ENCODE measurements around the gene ZDHHC8. TPM values are rescaled to one million over a fixed set of nuclear protein-coding genes. Genes with fewer than 3 reads are reported as not detected.

The ZDHHC8 gene
- total RNA-seq, 2 experiments from 2014 or later = 46.3 to 46.5 TPM

DNA sequence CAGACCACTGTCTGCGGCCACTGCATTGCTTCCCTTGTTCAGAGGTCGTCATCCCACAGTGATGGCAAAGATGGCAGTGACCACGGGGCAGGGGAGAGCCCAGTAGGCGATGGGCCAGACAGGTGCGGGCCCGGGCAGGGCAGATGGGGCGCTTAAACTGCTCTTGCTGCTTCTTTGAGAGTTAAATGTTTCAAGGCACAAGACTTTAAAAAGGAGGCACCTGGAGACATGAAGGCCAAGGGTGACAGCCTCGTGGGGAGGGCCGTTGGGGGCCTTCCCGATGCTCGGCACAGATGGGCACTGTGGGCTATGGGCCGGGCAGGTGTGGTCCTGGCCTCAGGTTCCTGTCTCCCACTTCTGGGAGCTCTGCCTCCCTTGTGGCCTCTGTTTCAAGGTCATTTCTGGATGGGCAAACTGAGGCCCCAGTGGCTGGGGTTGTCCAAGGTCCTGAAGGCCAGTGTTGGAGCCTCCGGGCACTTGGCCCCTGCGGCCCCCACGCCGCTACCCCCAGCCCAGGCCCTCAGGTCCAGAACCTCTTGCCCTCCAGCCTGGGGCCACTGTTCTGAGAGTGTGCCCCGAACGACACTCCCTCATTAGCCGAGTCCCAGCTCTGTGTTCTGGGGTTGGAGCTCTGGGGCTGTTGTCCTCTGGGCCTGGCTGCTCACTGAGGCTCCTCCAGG lies 36.2 kb downstream of the ZDHHC8 start:
- Mint-ChIP-seq H3K4me1 (ENCODE audit: low read depth) (no peaks in the 10 kb centered on the region), H3K36me3 (no peaks in the 10 kb centered on the region), H3K4me3 (no peak overlapping the region), H3K27me3 (no peaks in the 10 kb centered on the region), H3K9me3 (peaks cover 2% of the 10 kb centered on the region), H3K27ac (no peak overlapping the region)
- POLR2A ChIA-PET = no interaction called here
- CTCF ChIA-PET = no interaction called here
- intact Hi-C loops (cut with micrococcal nuclease) = no loop called here
- no peak for DNase-seq

DNA sequence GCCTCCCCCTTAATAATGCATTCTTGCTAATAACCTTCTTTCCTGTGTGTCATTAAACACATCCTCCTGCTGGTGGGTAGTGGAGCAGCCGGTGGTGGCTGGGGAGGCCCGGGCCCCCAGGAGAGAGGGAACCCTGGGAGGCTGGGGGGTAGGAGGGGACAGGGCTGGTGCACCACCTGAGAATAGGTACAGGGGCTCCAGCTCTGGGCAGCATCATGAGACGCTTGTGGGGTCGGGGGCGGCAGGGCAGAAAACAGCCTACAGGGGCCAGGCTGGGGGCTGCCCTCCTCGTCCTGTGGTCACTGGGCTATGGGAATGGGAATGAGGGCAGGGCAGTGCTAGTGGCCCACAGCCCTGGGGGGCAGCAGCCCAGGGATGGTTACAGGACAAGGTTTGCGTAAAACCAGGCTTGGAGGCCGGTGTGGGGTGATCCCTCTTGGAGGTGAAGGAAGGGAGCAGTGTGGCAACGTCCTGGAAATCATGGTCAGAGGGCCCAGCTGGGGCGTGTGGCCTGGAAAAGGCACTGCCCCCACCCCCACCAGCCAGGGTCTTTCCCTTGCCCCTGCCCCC lies 37.7 kb downstream of the ZDHHC8 start:
- H3K27ac Mint-ChIP-seq = no peak overlapping the region
- ChIA-PET POLR2A (no interaction called here), CTCF (interaction anchor here (1.0 kb wide), 1 partner anchor 12 kb away, joined by 3 read pairs; no protein-coding TSS in a partner anchor)
- H3K36me3 Mint-ChIP-seq = no peaks in the 10 kb centered on the region
- peaks cover under 1% of the 10 kb centered on the region for H3K9me3 Mint-ChIP-seq
- intact Hi-C loops (cut with micrococcal nuclease) = no loop called here
- H3K4me1 Mint-ChIP-seq (ENCODE audit: low read depth) = no peaks in the 10 kb centered on the region
- H3K4me3 Mint-ChIP-seq = no peak overlapping the region
- no peaks in the 10 kb centered on the region for H3K27me3 Mint-ChIP-seq
- no peak for DNase-seq

DNA sequence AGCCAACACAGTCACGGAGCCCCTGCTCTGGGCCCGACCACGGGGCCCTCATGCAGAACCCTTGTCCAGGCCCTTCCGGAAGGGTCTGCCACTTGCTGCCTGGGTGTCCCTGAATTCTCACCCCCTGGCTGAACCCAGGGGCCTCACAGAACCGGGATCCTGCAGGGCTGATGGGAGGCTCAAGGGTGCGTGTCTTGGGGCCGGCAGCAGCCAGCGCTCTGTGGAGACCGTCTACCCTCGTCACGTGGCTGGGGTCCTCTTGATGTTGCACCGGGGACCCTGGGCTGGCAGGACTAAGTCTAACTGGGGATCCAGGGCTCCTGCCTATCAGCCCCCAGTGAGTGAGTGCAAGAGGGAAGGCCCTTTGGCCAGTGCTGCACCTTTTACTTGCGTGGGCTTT lies 38.6 kb downstream of the ZDHHC8 start:
- Mint-ChIP-seq H3K4me1 (ENCODE audit: low read depth) (no peaks in the 10 kb centered on the region), H3K4me3 (no peak overlapping the region), H3K36me3 (no peaks in the 10 kb centered on the region), H3K27me3 (no peaks in the 10 kb centered on the region), H3K27ac (no peak overlapping the region), H3K9me3 (no peaks in the 10 kb centered on the region)
- CTCF ChIA-PET = no interaction called here
- DNase-seq = no peak
- intact Hi-C loops (cut with micrococcal nuclease) = no loop called here
- POLR2A ChIA-PET = no interaction called here

DNA sequence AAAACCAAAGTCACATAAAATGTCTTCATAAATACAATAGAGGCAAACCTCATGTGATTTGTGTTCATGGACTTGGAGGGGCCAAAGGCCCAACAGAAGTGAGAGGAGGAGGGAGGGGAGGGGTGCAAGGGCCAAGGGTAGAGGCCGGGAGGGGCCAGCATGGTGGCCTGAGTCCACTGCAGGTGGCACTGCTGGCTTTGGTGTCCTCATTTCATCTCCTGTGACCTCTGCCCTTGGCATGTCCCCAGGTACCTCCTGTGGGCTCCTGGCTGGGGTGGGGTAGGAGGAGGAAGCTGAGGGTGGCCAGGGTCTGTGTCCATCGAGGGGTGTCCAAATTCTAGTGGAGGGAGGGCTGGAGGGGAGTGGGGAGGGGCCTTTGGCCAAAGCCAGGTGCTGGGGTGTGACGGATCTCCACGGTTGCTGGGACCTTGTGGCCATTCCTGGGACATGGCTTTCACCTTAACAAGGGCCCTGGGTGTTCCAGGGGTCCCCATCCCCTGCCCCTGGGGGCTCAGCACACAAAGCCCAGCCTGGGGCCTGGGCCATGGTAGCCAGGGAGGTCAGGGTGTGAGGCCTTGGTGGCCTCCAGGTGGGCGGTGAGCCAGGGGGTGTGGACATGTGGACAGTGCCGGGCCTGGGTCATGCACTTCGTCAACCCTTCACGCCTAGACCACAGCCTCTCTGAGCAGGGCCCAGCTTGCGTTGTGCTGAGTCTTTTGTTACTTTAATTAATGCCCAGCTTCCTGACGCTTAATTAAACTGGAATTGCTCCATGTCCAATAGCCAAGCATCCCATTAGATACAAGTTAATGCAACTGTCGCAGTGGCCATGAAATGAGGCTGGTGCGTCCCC lies 39.9 kb downstream of the ZDHHC8 start:
- H3K9me3 Mint-ChIP-seq = no peaks in the 10 kb centered on the region
- no peak overlapping the region for H3K4me3 Mint-ChIP-seq
- ChIA-PET POLR2A (no interaction called here), CTCF (no interaction called here)
- H3K36me3 Mint-ChIP-seq = no peaks in the 10 kb centered on the region
- H3K27ac Mint-ChIP-seq = no peak overlapping the region
- intact Hi-C loops (cut with micrococcal nuclease) = no loop called here
- H3K27me3 Mint-ChIP-seq = no peaks in the 10 kb centered on the region
- H3K4me1 Mint-ChIP-seq (ENCODE audit: low read depth) = no peaks in the 10 kb centered on the region
- DNase-seq = no peak

DNA sequence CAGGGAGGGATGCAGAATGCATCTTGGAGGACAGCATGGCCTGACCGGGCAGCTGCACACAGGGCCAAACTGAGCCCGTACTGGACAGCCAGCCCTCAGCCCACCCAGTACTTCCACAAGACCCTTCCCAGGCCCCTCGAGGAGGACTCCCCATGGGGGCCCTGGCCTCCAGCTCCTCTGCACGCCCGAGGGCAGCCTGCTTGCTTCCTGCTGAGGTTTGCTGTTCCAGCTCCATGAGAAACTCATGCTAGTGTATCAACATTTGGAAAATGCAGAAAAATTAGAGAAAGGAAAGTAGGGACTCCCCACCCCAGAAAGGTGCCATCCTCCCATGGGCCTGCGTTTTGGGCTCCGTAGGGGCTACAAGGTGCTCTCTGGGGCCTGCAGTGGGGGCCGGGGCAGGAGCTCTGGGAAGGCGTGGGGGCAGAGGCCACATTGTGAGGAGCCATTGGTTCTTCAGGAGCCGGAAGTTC lies 40.6 kb downstream of the ZDHHC8 start:
- H3K4me1 Mint-ChIP-seq (ENCODE audit: low read depth) = no peaks in the 10 kb centered on the region
- H3K9me3 Mint-ChIP-seq = no peaks in the 10 kb centered on the region
- POLR2A ChIA-PET = no interaction called here
- no peak overlapping the region for H3K27ac Mint-ChIP-seq
- H3K36me3 Mint-ChIP-seq = no peaks in the 10 kb centered on the region
- no peak for DNase-seq
- H3K27me3 Mint-ChIP-seq = no peaks in the 10 kb centered on the region
- no peak overlapping the region for H3K4me3 Mint-ChIP-seq
- CTCF ChIA-PET = no interaction called here
- intact Hi-C loops (cut with micrococcal nuclease) = no loop called here

DNA sequence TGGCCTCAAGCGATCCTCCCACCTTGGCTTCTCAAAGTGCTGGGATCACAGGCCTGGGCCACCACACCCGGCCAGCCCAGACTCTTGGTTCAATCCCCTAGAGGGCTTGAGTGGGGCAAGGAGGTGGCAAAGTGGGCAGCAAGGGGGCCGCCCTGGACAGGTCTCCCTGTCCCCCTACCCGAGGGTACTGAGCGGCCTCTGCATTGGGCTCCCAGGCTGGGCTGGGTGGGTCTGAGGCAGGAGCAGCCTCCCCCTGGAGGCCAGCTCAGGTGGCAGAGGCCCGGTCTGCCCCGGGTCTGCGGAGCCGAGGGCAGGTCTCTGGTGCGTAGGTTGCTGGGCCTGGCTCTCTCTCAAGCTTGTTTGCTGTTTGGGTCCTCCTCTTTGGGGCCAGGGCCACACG lies 41.6 kb downstream of the ZDHHC8 start:
- Mint-ChIP-seq H3K9me3 (no peaks in the 10 kb centered on the region), H3K4me1 (ENCODE audit: low read depth) (no peaks in the 10 kb centered on the region), H3K27me3 (peaks cover 1% of the 10 kb centered on the region), H3K27ac (no peak overlapping the region), H3K4me3 (no peak overlapping the region), H3K36me3 (no peaks in the 10 kb centered on the region)
- DNase-seq = no peak
- intact Hi-C loops (cut with micrococcal nuclease) = no loop called here
- ChIA-PET CTCF (interaction anchor here (1.2 kb wide), 1 partner anchor 16 kb away, joined by 4 read pairs; no protein-coding TSS in a partner anchor), POLR2A (no interaction called here)

DNA sequence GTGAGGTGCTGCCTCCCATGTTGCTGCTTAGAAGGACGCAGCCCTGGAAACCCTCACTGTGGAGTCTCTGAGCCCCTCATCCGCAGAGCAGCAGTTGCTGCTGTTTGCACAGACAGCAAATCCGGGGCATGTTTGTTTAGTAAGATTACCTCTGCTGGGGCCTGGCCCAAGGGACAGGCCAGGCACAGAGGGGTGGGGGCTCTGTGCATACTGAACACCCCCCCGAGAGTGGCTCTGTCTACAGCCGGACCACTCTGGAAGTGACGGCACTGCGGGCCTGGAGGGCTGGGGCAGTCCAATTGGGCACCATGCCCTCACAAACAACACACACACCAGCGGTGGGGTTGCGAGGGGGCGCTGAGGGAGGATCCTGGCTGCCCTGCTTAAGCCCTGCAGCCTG lies 42.2 kb downstream of the ZDHHC8 start:
- ChIA-PET CTCF (interaction anchor here (1.2 kb wide), 1 partner anchor 17 kb away, joined by 4 read pairs; no protein-coding TSS in a partner anchor), POLR2A (no interaction called here)
- no peak overlapping the region for H3K27ac Mint-ChIP-seq
- no peak for DNase-seq
- intact Hi-C loops (cut with micrococcal nuclease) = no loop called here
- H3K36me3 Mint-ChIP-seq = no peaks in the 10 kb centered on the region
- peaks cover 3% of the 10 kb centered on the region for H3K27me3 Mint-ChIP-seq
- no peaks in the 10 kb centered on the region for H3K9me3 Mint-ChIP-seq
- no peak overlapping the region for H3K4me3 Mint-ChIP-seq
- no peaks in the 10 kb centered on the region for H3K4me1 Mint-ChIP-seq (ENCODE audit: low read depth)

DNA sequence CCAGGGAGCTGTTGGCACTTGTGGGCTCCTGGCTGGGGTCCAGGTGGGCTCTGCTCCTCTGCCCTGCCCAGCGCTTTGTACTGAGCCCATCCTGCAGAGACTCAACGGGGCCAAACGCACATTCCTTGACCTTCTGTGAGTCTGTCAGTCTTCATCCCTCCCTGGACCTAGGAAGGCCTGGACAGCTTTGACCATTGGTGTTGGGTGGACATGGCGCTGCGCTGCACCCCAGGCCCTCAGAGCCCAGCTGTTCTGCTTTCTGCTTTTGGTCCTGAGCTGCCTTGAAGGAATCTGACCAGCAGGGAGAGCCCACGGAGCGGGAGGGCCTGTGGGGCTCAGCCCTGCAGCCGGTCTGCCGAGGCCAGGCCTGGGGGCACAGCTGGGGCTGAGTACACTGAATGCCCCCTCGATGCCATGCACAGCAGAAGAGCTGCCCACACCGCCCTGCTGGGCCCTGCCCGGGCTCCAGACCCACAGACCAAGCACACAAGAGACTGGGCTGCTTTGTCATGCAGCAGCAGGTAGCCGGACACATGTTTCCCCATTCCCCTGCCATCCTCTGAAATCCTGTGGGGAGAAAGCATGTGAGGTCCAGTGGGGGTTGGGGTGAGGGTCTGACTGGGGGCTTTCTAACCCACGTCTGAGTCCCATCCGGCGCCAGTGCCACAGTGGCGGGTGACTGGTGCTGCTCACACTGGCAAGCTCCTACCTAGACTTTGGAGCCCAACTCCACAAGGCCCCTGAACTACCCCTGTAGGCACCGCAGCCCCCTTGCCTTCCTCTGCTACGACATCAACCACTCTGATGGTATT lies 43.4 kb downstream of the ZDHHC8 start:
- no peaks in the 10 kb centered on the region for H3K9me3 Mint-ChIP-seq

DNA sequence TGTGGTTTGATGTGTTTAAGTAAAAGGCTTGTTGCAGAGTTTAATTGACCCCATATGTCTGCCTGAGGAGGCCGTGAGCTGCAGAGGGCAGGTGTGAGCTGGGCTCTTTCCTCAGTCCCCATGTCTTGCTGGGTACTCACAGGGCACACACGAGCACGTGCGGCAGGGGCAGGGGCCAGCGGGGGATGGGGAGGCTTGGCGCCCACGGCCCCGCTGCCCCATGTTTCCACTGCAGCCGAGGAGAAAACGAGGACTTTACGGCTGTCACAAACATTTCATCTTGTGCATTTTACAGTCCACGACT lies 43.9 kb downstream of the ZDHHC8 start:
- no peak for DNase-seq
- no peaks in the 10 kb centered on the region for H3K9me3 Mint-ChIP-seq
- peaks cover 3% of the 10 kb centered on the region for H3K27me3 Mint-ChIP-seq
- H3K4me3 Mint-ChIP-seq = no peak overlapping the region
- intact Hi-C loops (cut with micrococcal nuclease) = no loop called here
- H3K36me3 Mint-ChIP-seq = no peaks in the 10 kb centered on the region
- no peak overlapping the region for H3K27ac Mint-ChIP-seq
- ChIA-PET CTCF (no interaction called here), POLR2A (no interaction called here)
- H3K4me1 Mint-ChIP-seq (ENCODE audit: low read depth) = no peaks in the 10 kb centered on the region

More for the DNA sequence above, 43.4 kb downstream of the ZDHHC8 start:
- ChIA-PET POLR2A (no interaction called here), CTCF (no interaction called here)
- intact Hi-C loops (cut with micrococcal nuclease) = no loop called here
- Mint-ChIP-seq H3K27ac (no peak overlapping the region), H3K36me3 (no peaks in the 10 kb centered on the region), H3K4me3 (no peak overlapping the region), H3K27me3 (peaks cover 3% of the 10 kb centered on the region), H3K4me1 (ENCODE audit: low read depth) (no peaks in the 10 kb centered on the region)
- no peak for DNase-seq

DNA sequence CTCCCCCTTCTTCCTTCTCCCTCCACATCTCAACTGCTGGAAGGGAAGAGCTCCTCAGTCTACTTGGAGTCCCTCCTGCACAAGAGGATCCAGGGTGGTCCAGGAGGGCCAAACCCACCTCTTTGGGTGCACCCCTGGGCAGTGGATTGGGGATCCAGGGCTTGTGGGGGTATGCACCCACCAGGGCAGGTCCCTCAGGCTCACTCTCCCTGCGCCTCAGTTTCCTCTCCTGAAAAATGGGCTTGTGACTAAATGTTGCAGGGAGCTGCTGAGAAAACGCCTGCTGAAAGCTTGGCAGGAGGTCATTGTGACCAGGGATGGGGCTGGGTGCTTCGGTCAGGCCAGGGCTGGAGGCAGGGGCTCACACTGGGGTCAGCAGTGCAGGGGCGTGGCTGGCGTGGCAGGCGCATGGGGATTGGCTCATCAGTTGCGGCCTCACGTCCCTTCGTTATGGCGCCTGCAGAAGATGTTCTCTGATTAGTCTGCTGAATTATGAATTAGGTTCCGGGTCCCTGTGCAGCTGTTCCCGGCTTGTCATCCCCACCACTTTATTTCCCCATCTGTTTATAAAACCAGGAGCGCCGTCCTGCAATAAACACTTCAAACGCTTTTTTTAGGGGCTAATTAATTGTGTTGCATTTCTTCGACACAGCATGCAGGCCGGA lies 44.9 kb downstream of the ZDHHC8 start:
- H3K4me1 Mint-ChIP-seq (ENCODE audit: low read depth) = no peaks in the 10 kb centered on the region
- no peaks in the 10 kb centered on the region for H3K9me3 Mint-ChIP-seq
- H3K36me3 Mint-ChIP-seq = no peaks in the 10 kb centered on the region
- intact Hi-C loops (cut with micrococcal nuclease) = no loop called here
- ChIA-PET CTCF (no interaction called here), POLR2A (no interaction called here)
- peaks cover 3% of the 10 kb centered on the region for H3K27me3 Mint-ChIP-seq
- H3K27ac Mint-ChIP-seq = no peak overlapping the region
- H3K4me3 Mint-ChIP-seq = no peak overlapping the region
- no peak for DNase-seq

DNA sequence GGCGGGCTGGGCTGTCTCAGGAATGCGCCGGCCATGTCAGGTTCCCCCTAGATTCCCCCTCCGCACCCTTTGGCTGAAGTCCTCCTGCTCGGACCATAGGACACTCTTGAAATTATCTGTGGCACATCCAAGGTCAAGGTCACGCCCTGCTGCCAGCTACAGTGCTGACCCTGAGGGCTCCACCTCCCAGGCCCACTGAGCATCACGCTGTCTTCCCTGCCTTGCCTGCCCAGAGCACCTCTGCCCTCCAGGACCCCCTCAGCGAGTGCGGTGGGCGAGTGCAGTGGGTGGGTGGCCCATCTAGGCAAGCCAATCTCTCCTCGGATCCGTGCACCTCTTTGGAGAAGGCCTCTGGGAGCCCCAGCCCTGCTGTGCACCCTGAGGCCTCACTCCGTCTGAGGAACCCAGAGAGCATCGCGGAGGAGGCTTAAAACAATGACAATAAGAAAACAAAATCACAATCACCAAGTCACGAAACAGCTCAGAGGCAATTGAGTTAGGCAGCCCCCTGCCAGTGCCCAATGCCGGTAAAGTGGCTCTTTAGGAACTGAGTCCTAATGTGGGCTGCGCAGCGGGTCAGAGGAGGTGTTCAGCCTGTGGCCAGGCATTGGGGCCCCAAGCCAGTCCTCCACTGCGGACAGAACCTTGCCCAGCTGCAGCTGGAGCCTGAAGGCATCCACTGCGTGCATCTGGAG lies 45.8 kb downstream of the ZDHHC8 start:
- H3K36me3 Mint-ChIP-seq = no peaks in the 10 kb centered on the region
- no peak for DNase-seq
- H3K27me3 Mint-ChIP-seq = peaks cover 3% of the 10 kb centered on the region
- intact Hi-C loops (cut with micrococcal nuclease) = no loop called here
- H3K27ac Mint-ChIP-seq = no peak overlapping the region
- POLR2A ChIA-PET = no interaction called here
- no peak overlapping the region for H3K4me3 Mint-ChIP-seq
- CTCF ChIA-PET = no interaction called here
- no peaks in the 10 kb centered on the region for H3K4me1 Mint-ChIP-seq (ENCODE audit: low read depth)
- no peaks in the 10 kb centered on the region for H3K9me3 Mint-ChIP-seq

All from activated CD4-positive, alpha-beta memory T cell treated with anti-CD3 and anti-CD28 coated beads for 36 hours (primary cell).